WTC11 (cell line): ENCODE data around the gene PTPN5.

Experiments
- AFF4 ChIP-seq: sonication (generic); formaldehyde crosslinking; IDR thresholded peaks from 2 replicates; pipeline ENCODE4 v1.8.1; 2023; ENCODE audit warnings: mild to moderate bottlenecking, missing genetic modification reagents, borderline replicate concordance
- ATF3 ChIP-seq: sonication (generic); formaldehyde crosslinking; conservative IDR thresholded peaks from 2 replicates; pipeline ENCODE4 v1.8.1; 2022; ENCODE audit warnings: mild to moderate bottlenecking, missing genetic modification reagents
- CREB1 ChIP-seq: sonication (generic); formaldehyde crosslinking; IDR thresholded peaks from 2 replicates; pipeline ENCODE4 v1.8.0; 2023; ENCODE audit warnings: mild to moderate bottlenecking, missing genetic modification reagents
- CTCF ChIP-seq: fragments of 200-600 bp; IDR thresholded peaks from 2 replicates; pipeline ENCODE4 v1.8.0; 2022; ENCODE audit warnings: antibody characterized with exemption
- E2F4 ChIP-seq: sonication (generic); formaldehyde crosslinking; IDR thresholded peaks from 2 replicates; pipeline ENCODE4 v1.8.1; 2022; ENCODE audit warnings: low read depth, mild to moderate bottlenecking, moderate library complexity, missing genetic modification reagents, borderline replicate concordance
- FOXP1 ChIP-seq: sonication (generic); formaldehyde crosslinking; IDR thresholded peaks from 2 replicates; pipeline ENCODE4 v1.8.0; 2022; ENCODE audit warnings: missing genetic modification reagents, mild to moderate bottlenecking, moderate library complexity, borderline replicate concordance
- MAX ChIP-seq: sonication (generic); formaldehyde crosslinking; IDR thresholded peaks from 2 replicates; pipeline ENCODE4 v1.8.0; 2022; ENCODE audit warnings: mild to moderate bottlenecking, missing genetic modification reagents
- NR2C2 ChIP-seq: sonication (generic); formaldehyde crosslinking; IDR thresholded peaks from 2 replicates; pipeline ENCODE4 v1.8.0; 2022; ENCODE audit warnings: mild to moderate bottlenecking, missing genetic modification reagents
- RELA ChIP-seq: sonication (generic); formaldehyde crosslinking; IDR thresholded peaks from 2 replicates; pipeline ENCODE4 v1.8.1; 2022; ENCODE audit warnings: missing genetic modification reagents, mild to moderate bottlenecking, borderline replicate concordance
- SP1 ChIP-seq: sonication (generic); formaldehyde crosslinking; conservative IDR thresholded peaks from 2 replicates; pipeline ENCODE4 v1.8.1; 2022; ENCODE audit warnings: missing genetic modification reagents
- TCF7 ChIP-seq: sonication (generic); formaldehyde crosslinking; IDR thresholded peaks from 2 replicates; pipeline ENCODE4 v1.8.0; 2022; ENCODE audit warnings: mild to moderate bottlenecking, low read depth, missing genetic modification reagents, moderate library complexity
- ZBTB21 ChIP-seq: sonication (generic); formaldehyde crosslinking; IDR thresholded peaks from 2 replicates; pipeline ENCODE4 v1.8.1; 2023; ENCODE audit warnings: mild to moderate bottlenecking, missing genetic modification reagents, borderline replicate concordance
- ZNF138 ChIP-seq: sonication (generic); formaldehyde crosslinking; conservative IDR thresholded peaks from 2 replicates; pipeline ENCODE4 v1.8.1; 2022; ENCODE audit warnings: mild to moderate bottlenecking, moderate library complexity, missing genetic modification reagents

GRCh38 chr11:18706330-18707243, 85.0 kb downstream of the PTPN5 start:
- TF ChIP-seq MAX (CRISPR knock-in tag) (no peak), CTCF (no peak), ZNF138 (CRISPR knock-in tag) (no peak), ZBTB21 (CRISPR knock-in tag) (no peak), RELA (CRISPR knock-in tag) (no peak), E2F4 (CRISPR knock-in tag) (no peak), CREB1 (no peak), AFF4 (no peak), ATF3 (CRISPR knock-in tag) (no peak), FOXP1 (CRISPR knock-in tag) (no peak), SP1 (CRISPR knock-in tag) (no peak), TCF7 (CRISPR knock-in tag) (no peak), NR2C2 (CRISPR knock-in tag) (no peak)
